Activated CD8-positive, alpha-beta memory T cell treated with anti-CD3 and anti-CD28 coated beads, Interleukin-2, amount 10 ng/mL, durations not matched to agents 7 days and 5 days (primary cell): ENCODE measurements around the gene AIF1L. TPM values are rescaled to one million over a fixed set of nuclear protein-coding genes. Genes with fewer than 3 reads are reported as not detected.

Experiments
- ATAC-seq: fragments of 150-1000 bp; cut with Tn5 transposase; one replicate; pipeline ENCODE4 v1.10.0; 2021; ENCODE audit warnings: moderate library complexity
- CTCF ChIA-PET: fragments of 350-600 bp; sonication (Branson Sonifier 250); formaldehyde crosslinking; loops from one replicate; lab custom pipeline; 2021; ENCODE audit warnings: antibody characterized with exemption; lab: Charles Lee
- DNase-seq: peaks from one replicate; pipeline ENCODE4 v3.0.0-alpha.2; 2020
- H3K27ac Mint-ChIP-seq: one replicate; pipeline ENCODE4 v1.8.0; 2021; ENCODE audit warnings: mild to moderate bottlenecking, mixed read lengths
- H3K27me3 Mint-ChIP-seq: one replicate; pipeline ENCODE4 v1.8.0; 2021; ENCODE audit warnings: mixed read lengths
- H3K36me3 Mint-ChIP-seq: one replicate; pipeline ENCODE4 v1.8.0; 2021; ENCODE audit warnings: mild to moderate bottlenecking, mixed read lengths
- H3K4me1 Mint-ChIP-seq: one replicate; pipeline ENCODE4 v1.8.0; 2021; ENCODE audit warnings: mixed read lengths
- H3K4me3 Mint-ChIP-seq: one replicate; pipeline ENCODE4 v1.8.0; 2021; ENCODE audit warnings: mild to moderate bottlenecking, moderate library complexity, mixed read lengths
- H3K9me3 Mint-ChIP-seq: one replicate; pipeline ENCODE4 v1.8.0; 2022; ENCODE audit warnings: low read depth, mixed read lengths
- total RNA-seq, 2 experiments: library from RNA; stranded (reverse); gene quantifications; one replicate each; pipeline ENCODE4 v1.2.3, GENCODE V29; 2021

The AIF1L gene
- total RNA-seq, 2 experiments from 2014 or later: 0.12 to 0.23 TPM

DNA sequence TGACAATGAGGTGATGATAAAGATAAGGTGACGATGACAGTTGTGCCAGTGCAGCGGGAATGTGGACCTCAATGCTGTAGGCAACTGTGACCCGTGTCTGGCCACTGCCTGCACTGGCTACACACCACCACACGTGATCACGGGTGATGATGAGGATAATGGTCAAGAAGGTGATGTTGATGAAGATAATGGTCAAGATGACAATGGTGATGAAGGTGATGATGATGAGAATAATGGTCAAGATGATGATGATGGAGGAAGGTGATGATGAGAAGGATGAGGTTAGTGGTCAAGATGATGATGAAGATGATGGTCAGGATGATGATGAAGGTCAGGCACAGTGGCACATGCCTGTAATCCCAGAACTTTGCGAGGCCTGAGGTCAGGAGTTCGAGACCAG lies 30.7 kb upstream of the AIF1L start:
- Mint-ChIP-seq H3K36me3 (no peaks in the 10 kb centered on the region), H3K27ac (no peak overlapping the region), H3K4me3 (no peak overlapping the region), H3K4me1 (no peaks in the 10 kb centered on the region), H3K27me3 (no peaks in the 10 kb centered on the region), H3K9me3 (no peaks in the 10 kb centered on the region)
- no peak for DNase-seq
- ATAC-seq: no peak
- CTCF ChIA-PET: no interaction called here

DNA sequence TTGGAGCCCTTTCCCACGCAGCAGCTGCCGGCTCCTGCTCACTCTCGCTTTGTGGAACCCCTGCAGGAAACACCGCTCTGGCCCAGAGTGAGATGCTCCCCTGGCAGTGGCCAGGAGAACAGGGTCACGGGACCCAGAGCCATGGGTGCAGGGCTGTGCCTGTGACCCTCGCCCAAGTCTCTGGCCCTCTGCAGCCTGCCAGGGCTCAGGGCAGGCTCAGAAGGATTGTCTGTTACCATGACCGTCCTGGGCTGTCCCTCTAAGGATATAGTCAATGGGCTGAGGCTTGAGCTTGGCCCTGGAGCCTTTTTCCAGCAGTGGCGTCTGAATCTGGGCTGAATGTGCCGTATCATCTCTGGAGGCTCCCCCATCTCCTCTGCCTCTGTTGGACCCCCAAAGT lies 28.7 kb upstream of the AIF1L start:
- CTCF ChIA-PET: no interaction called here
- no peaks in the 10 kb centered on the region for H3K9me3 Mint-ChIP-seq
- no peaks in the 10 kb centered on the region for H3K27me3 Mint-ChIP-seq
- no peaks in the 10 kb centered on the region for H3K4me1 Mint-ChIP-seq
- no peak overlapping the region for H3K4me3 Mint-ChIP-seq
- no peak overlapping the region for H3K27ac Mint-ChIP-seq
- ATAC-seq: no peak
- no peaks in the 10 kb centered on the region for H3K36me3 Mint-ChIP-seq
- no peak for DNase-seq

DNA sequence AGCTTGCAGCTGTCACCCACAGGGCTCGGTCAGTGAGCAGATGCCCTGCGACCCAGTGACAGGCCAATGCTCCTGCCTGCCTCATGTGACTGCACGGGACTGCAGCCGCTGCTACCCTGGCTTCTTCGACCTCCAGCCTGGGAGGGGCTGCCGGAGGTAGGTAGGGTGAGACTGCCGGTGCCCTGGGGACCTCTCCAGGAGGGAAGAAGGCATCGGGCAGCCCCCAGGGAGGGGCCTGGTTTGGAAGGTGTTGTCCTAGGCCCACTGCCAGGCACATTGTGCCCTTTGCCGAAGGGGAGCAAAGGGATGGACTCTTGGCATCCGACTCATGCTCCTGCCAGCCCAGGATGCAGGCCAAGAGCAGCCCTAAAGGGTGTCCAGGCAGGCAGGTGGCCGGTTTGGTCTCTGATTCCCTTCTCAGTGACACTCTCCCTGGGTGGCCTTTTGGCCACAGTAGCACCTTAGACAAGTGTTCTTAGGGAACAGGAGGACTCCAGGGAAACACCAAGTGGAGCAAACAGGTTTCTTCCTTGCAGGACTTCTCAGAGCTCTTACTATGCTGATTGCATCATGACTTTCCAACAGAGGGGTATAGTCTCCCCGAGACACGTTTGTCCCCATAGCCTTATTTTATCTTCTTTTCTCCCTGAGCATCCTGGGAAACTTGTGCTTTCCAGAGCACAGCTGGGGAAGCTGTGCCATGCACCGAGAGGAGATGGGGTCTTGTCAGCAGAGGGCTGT lies 28.1 kb upstream of the AIF1L start:
- Mint-ChIP-seq H3K9me3 (no peaks in the 10 kb centered on the region), H3K27me3 (no peaks in the 10 kb centered on the region), H3K4me1 (no peaks in the 10 kb centered on the region), H3K27ac (no peak overlapping the region), H3K4me3 (no peak overlapping the region), H3K36me3 (no peaks in the 10 kb centered on the region)
- ATAC-seq: no peak
- CTCF ChIA-PET: no interaction called here
- DNase-seq: no peak

DNA sequence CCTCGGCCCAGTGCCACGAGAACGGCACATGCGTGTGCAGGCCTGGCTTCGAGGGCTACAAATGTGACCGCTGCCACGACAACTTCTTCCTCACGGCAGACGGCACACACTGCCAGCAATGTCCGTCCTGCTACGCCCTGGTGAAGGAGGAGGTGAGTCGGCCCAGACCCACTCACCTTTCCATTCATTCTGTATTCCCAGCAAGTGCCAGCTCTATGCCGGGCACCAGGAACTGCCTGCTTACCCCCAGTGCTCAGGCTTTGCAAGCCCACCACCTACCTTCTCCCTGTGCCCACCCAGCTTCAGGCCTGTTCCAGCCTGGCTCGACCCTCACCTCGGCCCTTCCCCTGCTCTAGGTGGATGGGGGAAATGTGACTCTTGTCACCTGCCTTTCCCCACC lies 26.6 kb upstream of the AIF1L start:
- no peak for ATAC-seq
- Mint-ChIP-seq H3K4me3 (no peak overlapping the region), H3K27me3 (no peaks in the 10 kb centered on the region), H3K4me1 (no peaks in the 10 kb centered on the region), H3K9me3 (no peaks in the 10 kb centered on the region), H3K36me3 (no peaks in the 10 kb centered on the region), H3K27ac (no peak overlapping the region)
- DNase-seq: no peak
- CTCF ChIA-PET: interaction anchor here (0.8 kb wide), 1 partner anchor 12 kb away, joined by 3 read pairs; no protein-coding TSS in a partner anchor

DNA sequence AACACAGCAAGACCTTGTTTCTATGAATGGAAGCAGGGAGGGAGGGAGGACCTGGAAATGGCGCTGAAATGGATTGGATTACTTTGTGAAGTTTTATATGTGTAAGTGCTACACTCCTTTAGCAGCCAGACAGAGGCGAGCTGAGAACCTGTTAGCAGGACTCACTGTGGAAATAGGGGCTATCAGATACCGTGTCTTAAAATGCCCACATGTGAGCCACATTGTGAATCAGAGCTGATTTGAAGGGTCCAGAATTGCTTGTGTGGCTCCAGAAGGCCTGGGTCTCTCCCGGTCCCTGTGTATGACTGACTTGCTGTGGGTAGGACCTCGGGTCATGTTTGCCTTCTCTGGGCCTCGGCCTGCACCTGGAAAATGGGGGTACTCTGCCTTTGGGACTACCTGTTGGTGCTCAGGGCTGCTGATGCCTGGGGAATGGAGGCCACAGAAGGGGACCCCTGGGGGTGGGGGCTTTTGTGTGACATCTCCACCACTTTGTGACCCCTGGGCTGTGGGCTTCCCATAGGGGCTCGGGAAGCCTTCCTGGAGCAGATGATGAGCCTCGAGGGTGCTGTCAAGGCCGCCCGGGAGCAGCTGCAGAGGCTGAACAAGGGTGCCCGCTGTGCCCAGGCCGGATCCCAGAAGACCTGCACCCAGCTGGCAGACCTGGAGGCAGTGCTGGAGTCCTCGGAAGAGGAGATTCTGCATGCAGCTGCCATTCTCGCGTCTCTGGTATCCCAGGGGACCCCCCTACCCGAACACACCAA lies 24.0 kb upstream of the AIF1L start:
- no peak overlapping the region for H3K27ac Mint-ChIP-seq
- no peaks in the 10 kb centered on the region for H3K27me3 Mint-ChIP-seq
- ATAC-seq (no peak), DNase-seq (no peak)
- H3K9me3 Mint-ChIP-seq: no peaks in the 10 kb centered on the region
- no peak overlapping the region for H3K4me3 Mint-ChIP-seq
- peaks cover 2% of the 10 kb centered on the region for H3K4me1 Mint-ChIP-seq
- no peaks in the 10 kb centered on the region for H3K36me3 Mint-ChIP-seq
- CTCF ChIA-PET: interaction anchor here (1.4 kb wide), 1 partner anchor 15 kb away, joined by 4 read pairs; no protein-coding TSS in a partner anchor

DNA sequence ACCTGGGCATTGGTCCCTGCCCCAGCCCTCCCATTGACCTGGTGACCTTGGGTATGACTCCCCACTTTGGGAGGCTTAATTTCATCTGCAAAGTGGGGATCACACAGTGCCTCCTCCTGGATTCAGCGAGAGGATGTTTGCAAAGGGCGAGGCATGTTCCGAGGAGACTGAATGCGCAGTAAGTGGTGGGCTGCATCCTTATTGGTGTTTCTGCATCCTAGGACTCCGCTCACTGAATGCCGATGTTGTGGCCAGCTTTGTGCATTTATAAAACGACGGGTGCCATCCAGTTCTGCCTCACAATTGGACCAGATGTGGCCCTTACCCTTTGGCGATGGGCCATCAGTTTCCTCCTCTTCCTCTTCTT lies 23.5 kb upstream of the AIF1L start:
- ATAC-seq (no peak), DNase-seq (no peak)
- peaks cover 2% of the 10 kb centered on the region for H3K4me1 Mint-ChIP-seq
- no peaks in the 10 kb centered on the region for H3K9me3 Mint-ChIP-seq
- H3K36me3 Mint-ChIP-seq: no peaks in the 10 kb centered on the region
- no peaks in the 10 kb centered on the region for H3K27me3 Mint-ChIP-seq
- H3K4me3 Mint-ChIP-seq: no peak overlapping the region
- CTCF ChIA-PET: interaction anchor here (1.4 kb wide), 1 partner anchor 15 kb away, joined by 4 read pairs; no protein-coding TSS in a partner anchor
- H3K27ac Mint-ChIP-seq: no peak overlapping the region

DNA sequence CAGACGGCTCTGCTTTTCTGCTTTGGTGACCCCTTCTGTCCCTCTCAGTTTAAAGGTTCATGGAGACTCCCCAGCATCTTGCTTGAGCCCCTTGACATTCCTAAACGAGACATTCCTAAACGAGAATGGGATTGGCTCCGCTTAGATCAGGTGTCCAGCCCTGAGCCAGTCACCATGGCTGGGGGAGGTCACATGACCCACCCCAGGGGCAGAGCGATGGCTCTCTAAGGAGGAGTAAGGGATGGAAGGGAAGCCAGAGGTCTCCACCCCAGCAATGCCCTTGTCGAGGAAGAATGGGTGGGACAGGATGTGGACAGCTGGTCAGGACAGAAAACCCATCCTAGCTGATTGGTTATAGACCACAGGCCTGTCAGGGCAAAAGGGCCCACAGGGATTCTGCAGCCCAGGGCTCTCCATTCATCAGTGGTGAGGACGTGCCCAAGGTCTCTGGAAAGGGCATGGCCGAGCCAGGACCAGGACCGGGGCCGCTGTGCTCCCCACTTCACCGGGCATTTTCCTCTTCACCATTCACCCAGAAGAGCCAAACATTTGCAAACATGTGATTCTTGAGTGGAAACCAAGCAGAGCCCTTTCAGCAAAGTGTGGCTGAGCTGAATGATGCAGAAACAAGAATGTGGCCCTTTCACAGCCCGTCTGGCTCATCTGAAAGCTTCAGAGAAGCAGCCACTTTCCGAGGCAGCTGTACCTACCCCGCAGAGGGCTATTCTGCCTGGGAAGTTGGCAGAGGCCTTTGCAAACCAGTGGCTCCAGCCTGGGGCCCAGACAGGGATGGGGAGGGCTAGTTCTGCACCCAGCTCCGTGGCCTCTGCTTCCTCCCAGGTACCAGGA lies 19.8 kb upstream of the AIF1L start:
- CTCF ChIA-PET: interaction anchor here (3.0 kb wide), 1 partner anchor 19 kb away, joined by 8 read pairs; no protein-coding TSS in a partner anchor
- no peaks in the 10 kb centered on the region for H3K9me3 Mint-ChIP-seq
- H3K4me1 Mint-ChIP-seq: peaks cover 2% of the 10 kb centered on the region
- H3K4me3 Mint-ChIP-seq: no peak overlapping the region
- DNase-seq: no peak
- no peak overlapping the region for H3K27ac Mint-ChIP-seq
- H3K27me3 Mint-ChIP-seq: no peaks in the 10 kb centered on the region
- H3K36me3 Mint-ChIP-seq: no peaks in the 10 kb centered on the region
- no peak for ATAC-seq

DNA sequence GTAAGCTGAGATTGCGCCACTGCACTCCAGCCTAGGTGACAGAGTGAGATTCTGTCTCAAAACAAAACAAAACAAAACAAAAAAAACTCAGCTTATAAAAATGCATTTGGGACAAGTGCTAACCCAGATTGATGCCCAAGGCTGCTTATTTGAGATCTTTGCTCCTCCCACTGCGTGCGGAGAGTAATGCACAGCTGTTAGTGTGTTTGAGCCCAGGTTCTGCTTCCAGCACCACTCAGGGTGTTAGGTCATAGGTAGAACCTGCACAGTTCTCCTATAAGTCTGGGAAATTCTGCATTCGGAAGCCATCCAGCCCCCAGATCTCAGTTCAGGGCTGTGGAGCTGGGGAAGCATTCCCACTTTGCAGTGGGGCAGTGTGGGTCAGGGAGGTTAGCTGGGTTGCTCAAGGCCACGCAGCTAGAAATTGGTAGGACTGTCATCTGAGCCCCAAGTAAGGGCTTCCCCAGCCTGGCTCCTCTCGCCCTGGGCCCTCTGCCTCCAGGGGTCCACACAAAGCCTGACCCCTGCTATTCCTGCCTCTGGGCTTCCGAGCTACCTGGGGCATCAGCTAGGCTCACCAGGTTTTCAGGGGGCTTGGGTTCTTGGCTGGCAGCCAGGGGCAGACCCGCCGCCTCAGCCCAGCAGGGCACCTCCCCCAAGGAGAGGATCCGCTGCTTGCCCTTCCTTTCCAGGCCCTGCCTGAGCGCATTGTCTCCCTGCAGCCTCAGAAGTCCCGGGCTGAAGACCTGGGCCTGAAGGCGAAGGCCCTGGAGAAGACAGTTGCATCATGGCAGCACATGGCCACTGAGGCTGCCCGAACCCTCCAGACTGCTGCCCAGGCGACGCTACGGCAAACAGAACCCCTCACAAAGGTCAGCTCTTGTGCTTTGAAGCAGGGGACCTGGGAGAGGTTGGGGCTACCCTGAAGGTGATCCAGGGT lies 17.6 kb upstream of the AIF1L start:
- Mint-ChIP-seq H3K4me3 (no peak overlapping the region), H3K9me3 (no peaks in the 10 kb centered on the region), H3K36me3 (no peaks in the 10 kb centered on the region), H3K4me1 (peaks cover 2% of the 10 kb centered on the region), H3K27me3 (no peaks in the 10 kb centered on the region), H3K27ac (no peak overlapping the region)
- ATAC-seq: no peak
- no peak for DNase-seq
- CTCF ChIA-PET: interaction anchor here (0.9 to 1.5 kb wide), 4 partner anchors 22 to 258 kb away, joined by 3 to 7 read pairs (median 3); no protein-coding TSS in a partner anchor

DNA sequence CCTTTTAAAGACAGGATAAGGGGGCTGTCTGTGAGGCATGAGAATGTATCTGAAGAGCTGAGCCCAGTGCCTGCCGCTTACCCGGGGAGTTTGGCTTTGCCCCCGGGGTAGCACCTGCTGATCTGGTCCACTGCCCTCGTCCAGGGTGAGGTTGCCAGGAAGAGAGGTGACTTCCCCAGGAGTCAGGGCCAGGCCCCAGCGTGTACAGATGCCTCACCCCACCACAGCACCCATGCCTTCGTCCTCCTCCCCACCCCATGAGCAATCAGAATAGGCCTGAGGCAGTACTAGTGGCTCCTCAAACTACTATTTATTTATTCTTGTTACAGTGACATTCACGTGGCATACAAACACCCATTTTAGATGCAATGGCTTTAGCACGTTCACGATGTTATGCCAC lies 15.7 kb upstream of the AIF1L start:
- Mint-ChIP-seq H3K4me3 (no peak overlapping the region), H3K27me3 (no peaks in the 10 kb centered on the region), H3K36me3 (no peaks in the 10 kb centered on the region), H3K27ac (no peak overlapping the region), H3K4me1 (peaks cover 2% of the 10 kb centered on the region), H3K9me3 (no peaks in the 10 kb centered on the region)
- CTCF ChIA-PET: no interaction called here
- ATAC-seq: no peak
- no peak for DNase-seq

DNA sequence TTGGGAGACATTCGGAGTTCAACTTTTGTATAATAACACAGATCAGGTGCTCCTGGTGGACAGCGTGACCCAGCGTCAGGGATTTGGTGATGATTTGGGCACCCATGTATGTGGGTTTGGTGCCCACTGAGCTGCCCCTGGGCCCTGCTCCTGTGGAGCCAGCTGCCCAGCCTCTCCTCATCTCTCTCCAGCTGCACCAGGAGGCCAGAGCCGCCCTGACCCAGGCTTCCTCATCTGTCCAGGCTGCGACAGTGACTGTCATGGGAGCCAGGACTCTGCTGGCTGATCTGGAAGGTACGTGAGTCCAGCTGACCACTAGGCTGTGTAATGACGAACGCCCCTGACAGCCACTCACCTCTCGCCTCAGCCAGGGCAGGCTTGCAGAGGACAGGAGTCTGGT lies 14.5 kb upstream of the AIF1L start:
- H3K4me1 Mint-ChIP-seq: no peaks in the 10 kb centered on the region
- H3K27me3 Mint-ChIP-seq: no peaks in the 10 kb centered on the region
- ATAC-seq (no peak), DNase-seq (no peak)
- no peak overlapping the region for H3K27ac Mint-ChIP-seq
- CTCF ChIA-PET: no interaction called here
- no peaks in the 10 kb centered on the region for H3K36me3 Mint-ChIP-seq
- no peaks in the 10 kb centered on the region for H3K9me3 Mint-ChIP-seq
- no peak overlapping the region for H3K4me3 Mint-ChIP-seq

DNA sequence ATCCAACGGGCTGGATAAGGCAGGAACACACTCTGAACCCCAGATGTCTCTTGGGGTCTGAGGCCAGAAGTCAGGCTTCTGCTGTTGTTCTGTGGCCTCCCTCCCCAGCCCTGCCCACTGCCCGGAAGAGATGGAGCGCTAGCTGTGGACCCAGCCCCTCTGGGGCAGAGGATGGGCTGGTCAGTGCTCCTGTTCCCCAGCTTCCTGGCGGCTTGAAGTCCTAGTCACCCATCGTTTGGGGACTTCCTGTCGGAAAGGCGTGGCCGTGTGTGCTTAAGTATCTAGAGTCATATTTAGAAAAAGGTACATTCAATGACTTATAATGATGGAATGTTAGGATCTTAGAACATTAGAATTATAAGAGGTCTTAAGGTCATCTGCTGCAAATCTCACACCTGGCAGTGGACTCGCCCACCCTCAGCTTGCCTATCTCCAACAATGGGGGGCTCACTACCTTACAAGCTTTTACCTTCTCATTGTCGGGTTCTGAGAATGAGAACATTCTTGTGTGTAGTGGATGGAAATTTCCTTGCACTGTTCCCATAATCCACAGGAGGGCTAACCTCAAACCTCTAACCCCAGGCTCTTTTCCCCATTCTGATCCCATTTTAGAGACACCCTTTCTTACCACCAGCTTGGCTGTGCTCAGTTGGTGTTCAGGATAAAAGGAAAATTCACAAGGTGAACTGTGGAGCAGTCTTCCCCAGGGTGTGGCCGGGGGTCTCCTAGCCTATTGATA lies 13.4 kb upstream of the AIF1L start:
- CTCF ChIA-PET: interaction anchor here (1.0 kb wide), 1 partner anchor 37 kb away, joined by 3 read pairs; no protein-coding TSS in a partner anchor

More for the DNA sequence above, 13.4 kb upstream of the AIF1L start:
- Mint-ChIP-seq H3K36me3 (no peaks in the 10 kb centered on the region), H3K9me3 (no peaks in the 10 kb centered on the region), H3K27ac (no peak overlapping the region), H3K27me3 (no peaks in the 10 kb centered on the region), H3K4me1 (no peaks in the 10 kb centered on the region), H3K4me3 (no peak overlapping the region)
- ATAC-seq (no peak), DNase-seq (no peak)
